HEK293 (cell line): ENCODE measurements around the gene WLS.

Experiments
- CTCF ChIP-seq: fragments of 450-650 bp; formaldehyde crosslinking; IDR thresholded peaks from 2 replicates; pipeline ENCODE4 v1.5.1; 2016; ENCODE audit warnings: missing biosample characterization, missing genetic modification characterization
- PRDM4 ChIP-seq: fragments of 450-650 bp; formaldehyde crosslinking; IDR thresholded peaks from 2 replicates; pipeline ENCODE4 v1.5.1; 2017; ENCODE audit warnings: missing biosample characterization, missing genetic modification characterization
- ZNF140 ChIP-seq: fragments of 450-650 bp; formaldehyde crosslinking; IDR thresholded peaks from 2 replicates; pipeline ENCODE4 v1.5.1; 2016; ENCODE audit warnings: missing biosample characterization, missing genetic modification characterization
- ZNF274 ChIP-seq, 2 experiments: fragments of 200-500 bp in 1 of 2; fragments of 450-650 bp in 1 of 2; sonication (Bioruptor generic) in 1 of 2; formaldehyde crosslinking in 1 of 2; IDR thresholded peaks; 2 replicates each; pipeline versions ENCODE4 v1.5.1 to v1.6.1; 2014 to 2016; ENCODE audit warnings: borderline replicate concordance in 1 of 2, inconsistent platforms in 1 of 2, low read length in 1 of 2, missing biosample characterization in 1 of 2, missing genetic modification characterization in 1 of 2
- ZNF513 ChIP-seq: fragments of 450-650 bp; IDR thresholded peaks from 2 replicates; pipeline ENCODE4 v1.5.1; 2018; ENCODE audit warnings: missing biosample characterization, missing genetic modification characterization
- ZNF707 ChIP-seq: fragments of 450-650 bp; formaldehyde crosslinking; IDR thresholded peaks from 2 replicates; pipeline ENCODE4 v1.5.1; 2016; ENCODE audit warnings: missing biosample characterization, missing genetic modification characterization

- no peak for TF ChIP-seq ZNF707 (tag by site-specific recombination)
- no peak for TF ChIP-seq PRDM4 (tag by site-specific recombination)
- no peak for TF ChIP-seq ZNF513 (tag by site-specific recombination)
- TF ChIP-seq ZNF140, result no peak
- TF ChIP-seq CTCF, result no peak
- TF ChIP-seq ZNF274 (IDR thresholded peaks at IDR 0.05; ENCODE audit: low read length), result no peak
- no peak for TF ChIP-seq ZNF274 (tag by site-specific recombination; IDR thresholded peaks at IDR 0.05; ENCODE audit: borderline replicate concordance)
These were observed 96.1 kb downstream of the WLS start for GRCh38 chr1:68136187-68136586.
